Measurements from ENCODE around the gene GNAI3. TPM values are rescaled to one million over a fixed set of nuclear protein-coding genes. Genes with fewer than 3 reads are reported as not detected.
"Not testable (repeated sequence)": the region's sequence is repeated elsewhere in the genome, so short reads cannot be mapped to it uniquely, and the experiment has no call there.

Gene GNAI3
- total RNA-seq, 1 donor from 2014 or later = 2.8 TPM

DNA sequence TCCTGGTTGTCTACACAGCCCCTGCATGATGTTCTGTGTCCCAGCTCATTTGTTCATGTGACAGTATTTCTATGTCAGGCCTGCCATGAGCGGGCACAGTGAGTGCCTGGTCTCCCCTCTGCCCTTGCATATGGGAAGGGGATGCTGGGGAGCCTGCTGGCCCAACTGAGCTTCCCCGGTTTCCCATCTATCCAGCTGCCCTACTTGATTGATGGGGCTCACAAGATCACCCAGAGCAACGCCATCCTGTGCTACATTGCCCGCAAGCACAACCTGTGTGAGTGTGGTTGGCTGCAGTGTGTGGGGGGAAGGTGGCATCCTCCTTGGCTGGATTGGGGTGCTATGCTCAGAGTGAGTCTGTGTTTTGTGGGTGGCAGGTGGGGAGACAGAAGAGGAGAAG is 109.0 kb downstream of the GNAI3 start:
- H3K27ac ChIP-seq = peak overlapping the region in 1 of 2 donors; percentile 32
- intact Hi-C loops (cut with DNase I) = no loop called here

DNA sequence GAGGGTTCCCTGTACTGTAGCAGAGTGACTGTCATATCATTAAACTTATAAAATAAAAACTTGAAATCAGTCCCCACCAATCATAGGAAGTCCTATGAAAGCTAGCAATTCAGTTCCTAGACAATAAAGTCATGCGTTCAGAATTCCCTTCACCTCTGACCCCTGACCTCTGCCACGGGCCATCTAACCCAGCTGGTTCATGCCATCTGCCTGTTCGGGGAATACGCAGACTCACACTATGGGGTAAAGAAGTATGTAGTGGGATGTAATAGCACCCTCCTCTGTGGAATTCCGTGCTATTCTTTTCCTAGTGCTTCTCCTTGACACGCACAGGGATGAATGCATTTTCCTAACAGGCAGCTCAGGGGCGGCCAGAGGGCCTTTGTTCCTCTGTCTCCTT is 109.6 kb downstream of the GNAI3 start:
- Histone ChIP-seq H3K27me3 (no peaks in the 10 kb centered on the region), H3K4me1 (peaks cover 7 to 10% of the 10 kb centered on the region in 2 donors), H3K4me3 (no peak overlapping the region), H3K36me3 (peaks cover 0 to 7% of the 10 kb centered on the region in 2 donors), H3K27ac (no peak overlapping the region), H3K9me3 (no peaks in the 10 kb centered on the region)
- TF ChIP-seq CTCF (IDR thresholded peaks at IDR 0.05) = no peak
- intact Hi-C loops (cut with DNase I) = no loop called here
- no peak for DNase-seq (ENCODE audit: low spot score in 2 of 2)

More for the DNA sequence above, 109.0 kb downstream of the GNAI3 start:
- Histone ChIP-seq H3K9me3 (no peaks in the 10 kb centered on the region), H3K4me3 (no peak overlapping the region), H3K4me1 (peaks cover 7 to 10% of the 10 kb centered on the region in 2 donors), H3K36me3 (peaks cover 0 to 7% of the 10 kb centered on the region in 2 donors), H3K27me3 (no peaks in the 10 kb centered on the region)
- DNase-seq (ENCODE audit: low spot score in 2 of 2) = no peak
- no peak for TF ChIP-seq CTCF (IDR thresholded peaks at IDR 0.05)

DNA sequence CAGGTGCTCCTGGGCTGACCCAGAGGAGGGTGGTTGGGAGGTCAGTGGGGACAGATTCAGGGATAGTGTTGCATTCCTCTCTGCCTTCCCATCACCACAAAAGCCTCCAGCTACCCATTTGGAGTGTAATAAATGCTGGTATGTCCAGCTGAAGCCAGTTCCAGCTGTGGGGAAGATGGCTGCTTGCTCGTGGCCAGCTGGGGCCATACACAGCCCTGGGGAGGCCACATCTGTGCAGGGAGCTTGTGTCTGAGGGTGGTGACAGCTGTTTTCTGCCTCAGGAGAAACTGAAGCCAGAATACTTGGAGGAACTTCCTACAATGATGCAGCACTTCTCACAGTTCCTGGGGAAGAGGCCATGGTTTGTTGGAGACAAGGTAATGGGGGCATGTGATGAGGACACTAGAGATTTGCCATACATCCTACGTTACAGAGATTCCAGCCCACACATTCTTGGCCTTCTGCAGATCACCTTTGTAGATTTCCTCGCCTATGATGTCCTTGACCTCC is 110.2 kb downstream of the GNAI3 start:
- TF ChIP-seq CTCF (IDR thresholded peaks at IDR 0.05) = no peak
- Histone ChIP-seq H3K27ac (no peak overlapping the region), H3K4me3 (no peak overlapping the region), H3K4me1 (peaks cover 7 to 10% of the 10 kb centered on the region in 2 donors), H3K36me3 (peaks cover 0 to 7% of the 10 kb centered on the region in 2 donors), H3K9me3 (no peaks in the 10 kb centered on the region), H3K27me3 (no peaks in the 10 kb centered on the region)
- intact Hi-C loops (cut with DNase I) = no loop called here
- DNase-seq (ENCODE audit: low spot score in 2 of 2) = no peak

- no peak for TF ChIP-seq CTCF (IDR thresholded peaks at IDR 0.05)
- Histone ChIP-seq H3K9me3 (no peaks in the 10 kb centered on the region), H3K36me3 (peaks cover 0 to 7% of the 10 kb centered on the region in 2 donors), H3K4me1 (peaks cover 7 to 10% of the 10 kb centered on the region in 2 donors), H3K27me3 (no peaks in the 10 kb centered on the region), H3K4me3 (no peak overlapping the region), H3K27ac (no peak overlapping the region)
- intact Hi-C loops (cut with DNase I) = no loop called here
- no peak for DNase-seq (ENCODE audit: low spot score in 2 of 2)
Measured at GRCh38 chr1:109659145-109659544, 110.7 kb downstream of the GNAI3 start.

DNA sequence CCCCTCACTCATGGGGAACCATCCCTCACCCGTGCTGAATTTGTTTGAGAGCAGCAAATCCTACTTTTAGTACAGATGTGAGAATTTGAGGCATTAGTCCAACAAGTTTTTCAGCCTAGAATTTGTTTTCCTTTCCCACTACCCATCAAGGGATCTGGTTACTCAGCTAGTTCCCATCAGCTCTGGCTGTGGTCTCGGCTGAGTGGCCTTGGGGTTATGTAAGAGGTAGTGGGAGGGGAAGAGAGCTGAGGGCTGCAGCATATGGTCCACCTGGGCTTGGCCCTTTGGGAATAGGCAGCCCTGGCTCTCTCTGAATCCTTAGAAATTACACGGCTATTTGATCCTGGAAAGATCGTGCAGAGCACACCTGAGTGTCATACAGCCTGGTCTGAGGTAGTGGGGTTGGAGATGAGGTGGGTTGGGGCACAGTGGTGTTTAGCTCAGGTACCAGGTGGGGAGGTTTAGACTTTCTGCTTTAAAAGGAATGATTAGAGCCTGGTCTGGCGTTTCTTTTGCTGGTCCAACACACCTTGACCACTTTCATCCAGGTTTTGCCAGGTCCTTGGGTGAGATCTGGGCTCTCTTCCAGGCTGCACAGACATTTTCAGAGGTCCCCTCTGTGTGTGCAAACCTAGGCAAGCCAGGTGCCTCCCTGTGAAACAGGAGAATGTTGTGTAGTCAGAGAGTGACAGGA is 111.7 kb downstream of the GNAI3 start:
- H3K4me1 ChIP-seq = peaks cover 4 to 5% of the 10 kb centered on the region in 2 donors
- no peak overlapping the region for H3K4me3 ChIP-seq
- no peak overlapping the region for H3K27ac ChIP-seq
- intact Hi-C loops (cut with DNase I) = no loop called here
- H3K9me3 ChIP-seq = no peaks in the 10 kb centered on the region
- no peaks in the 10 kb centered on the region for H3K27me3 ChIP-seq
- no peak for DNase-seq (ENCODE audit: low spot score in 2 of 2)
- peaks cover 0 to 7% of the 10 kb centered on the region in 2 donors for H3K36me3 ChIP-seq
- no peak for TF ChIP-seq CTCF (IDR thresholded peaks at IDR 0.05)

DNA sequence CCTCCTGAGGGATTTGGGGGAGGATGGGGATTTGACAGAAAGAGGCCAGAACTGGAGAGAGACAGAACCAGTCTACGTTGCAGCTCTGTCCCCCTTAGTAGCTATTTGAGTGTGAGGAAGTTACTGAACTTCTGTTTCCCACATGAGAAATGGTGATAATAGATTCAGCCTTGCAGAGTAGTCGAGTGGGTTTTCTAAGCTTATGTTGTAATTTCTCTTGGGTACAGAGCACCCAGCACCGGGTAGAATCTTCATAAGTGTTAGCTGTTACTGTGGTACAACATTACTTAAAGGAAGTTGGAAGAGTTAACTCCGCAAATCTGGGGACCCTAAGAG is 112.2 kb downstream of the GNAI3 start:
- H3K9me3 ChIP-seq; intact Hi-C loops (cut with DNase I); H3K4me1 ChIP-seq; DNase-seq (ENCODE audit: low spot score in 2 of 2); H3K27me3 ChIP-seq; H3K27ac ChIP-seq; H3K4me3 ChIP-seq; H3K36me3 ChIP-seq: not testable (repeated sequence)

Measured in ascending aorta (tissue), 2 donors.